Stomach (tissue), 4 donors: ENCODE data around the gene PATL1.

Experiments used
- EP300 ChIP-seq: sonication (generic); formaldehyde crosslinking; IDR thresholded peaks from one replicate; pipeline ENCODE4 v1.6.1; 2017; ENCODE audit warnings: antibody characterized with exemption
- POLR2A ChIP-seq, 4 donors: fragments of 450-650 bp; IDR thresholded peaks; one replicate each; pipeline ENCODE4 v1.6.1; 2016; ENCODE audit warnings: antibody characterized with exemption in 4 of 4, control low read depth in 2 of 4, mild to moderate bottlenecking in 1 of 4, moderate library complexity in 1 of 4
- POLR2AphosphoS5 ChIP-seq, 3 donors: sonication (generic); formaldehyde crosslinking; IDR thresholded peaks; one replicate each; pipeline ENCODE4 v1.6.1; 2016; ENCODE audit warnings: antibody characterized with exemption in 3 of 3
- TF ChIP-seq, protein P1 (sequence below), 7 experiments: fragments of 450-650 bp in 4 of 7; fragments of 200-600 bp in 3 of 7; sonication (generic) in 3 of 7; IDR thresholded peaks; one replicate each; pipeline ENCODE4 v1.5.1; 2016 to 2019; ENCODE audit warnings: antibody characterized with exemption in 7 of 7, control low read depth in 2 of 7, mild to moderate bottlenecking in 1 of 7

DNA sequence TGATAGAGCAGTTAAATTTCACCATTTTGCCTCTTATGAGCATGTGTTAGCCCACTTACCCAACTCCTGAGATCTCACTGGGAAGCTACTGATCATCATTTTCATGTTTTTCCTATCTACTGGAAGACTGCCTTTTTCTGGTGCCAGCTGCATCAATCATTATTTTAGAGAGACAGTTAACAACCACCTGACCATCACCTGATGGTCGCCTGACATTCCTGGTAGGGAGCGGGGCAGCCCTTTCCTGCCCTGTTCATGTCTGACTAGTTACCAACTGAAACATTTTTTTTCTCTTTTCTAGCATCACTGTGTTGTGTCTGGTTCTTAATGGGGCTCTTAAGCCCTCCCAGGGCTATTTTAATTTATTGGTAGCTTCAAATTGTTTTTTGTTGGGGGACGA, 20.2 kb upstream of the PATL1 start:
- TF ChIP-seq, protein P1, sequence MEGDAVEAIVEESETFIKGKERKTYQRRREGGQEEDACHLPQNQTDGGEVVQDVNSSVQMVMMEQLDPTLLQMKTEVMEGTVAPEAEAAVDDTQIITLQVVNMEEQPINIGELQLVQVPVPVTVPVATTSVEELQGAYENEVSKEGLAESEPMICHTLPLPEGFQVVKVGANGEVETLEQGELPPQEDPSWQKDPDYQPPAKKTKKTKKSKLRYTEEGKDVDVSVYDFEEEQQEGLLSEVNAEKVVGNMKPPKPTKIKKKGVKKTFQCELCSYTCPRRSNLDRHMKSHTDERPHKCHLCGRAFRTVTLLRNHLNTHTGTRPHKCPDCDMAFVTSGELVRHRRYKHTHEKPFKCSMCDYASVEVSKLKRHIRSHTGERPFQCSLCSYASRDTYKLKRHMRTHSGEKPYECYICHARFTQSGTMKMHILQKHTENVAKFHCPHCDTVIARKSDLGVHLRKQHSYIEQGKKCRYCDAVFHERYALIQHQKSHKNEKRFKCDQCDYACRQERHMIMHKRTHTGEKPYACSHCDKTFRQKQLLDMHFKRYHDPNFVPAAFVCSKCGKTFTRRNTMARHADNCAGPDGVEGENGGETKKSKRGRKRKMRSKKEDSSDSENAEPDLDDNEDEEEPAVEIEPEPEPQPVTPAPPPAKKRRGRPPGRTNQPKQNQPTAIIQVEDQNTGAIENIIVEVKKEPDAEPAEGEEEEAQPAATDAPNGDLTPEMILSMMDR (IDR thresholded peaks at IDR 0.05): no peak
- no peak for TF ChIP-seq POLR2AphosphoS5 (IDR thresholded peaks at IDR 0.05)
- no peak for TF ChIP-seq EP300
- TF ChIP-seq POLR2A (IDR thresholded peaks at IDR 0.05): no peak
